Measurements from ENCODE around the gene CD44.

CD44 gene

GRCh38 chr11:35208795-35209194 lies 69.8 kb downstream of the CD44 start:
- no peak for DNase-seq (ENCODE audit: low read depth)
- H3K4me3 ChIP-seq (ENCODE audit: low read length) = no peak overlapping the region
- no peak for TF ChIP-seq CTCF (IDR thresholded peaks at IDR 0.05; ENCODE audit: insufficient read depth, low read depth, low read length, missing control alignments)

- no peak overlapping the region for H3K4me3 ChIP-seq (ENCODE audit: low read length)
- no peak for DNase-seq (ENCODE audit: low read depth)
- TF ChIP-seq CTCF (IDR thresholded peaks at IDR 0.05; ENCODE audit: insufficient read depth, low read depth, low read length, missing control alignments) = no peak
These were observed 72.0 kb downstream of the CD44 start for GRCh38 chr11:35210876-35211546.

DNA sequence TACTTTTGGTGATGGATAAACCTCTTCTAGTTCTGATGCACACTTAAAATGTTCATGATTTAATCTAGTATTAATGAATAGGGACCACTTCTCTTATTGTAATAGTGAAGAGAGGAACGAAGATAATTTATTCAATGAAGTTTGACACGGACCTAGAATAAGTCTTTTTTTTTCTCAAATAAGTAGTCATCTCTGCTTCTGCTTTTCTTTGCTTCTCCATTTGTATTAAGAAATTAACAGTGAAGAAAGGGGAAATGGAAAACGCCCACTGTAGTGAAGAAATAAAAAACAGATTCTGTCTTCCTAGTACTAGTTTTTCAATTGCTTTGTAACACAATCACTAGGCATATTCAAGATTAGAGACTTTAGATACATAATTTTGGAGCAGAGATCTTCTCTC lies 73.0 kb downstream of the CD44 start:
- no peak overlapping the region for H3K4me3 ChIP-seq (ENCODE audit: low read length)
- no peak for DNase-seq (ENCODE audit: low read depth)
- TF ChIP-seq CTCF (IDR thresholded peaks at IDR 0.05; ENCODE audit: insufficient read depth, low read depth, low read length, missing control alignments) = no peak

GRCh38 chr11:35214226-35214770 lies 75.3 kb downstream of the CD44 start:
- no peak for TF ChIP-seq CTCF (IDR thresholded peaks at IDR 0.05; ENCODE audit: insufficient read depth, low read depth, low read length, missing control alignments)
- no peak overlapping the region for H3K4me3 ChIP-seq (ENCODE audit: low read length)
- DNase-seq (ENCODE audit: low read depth) = no peak

- peak; percentile 87 for DNase-seq (ENCODE audit: low read depth)
- no peak overlapping the region for H3K4me3 ChIP-seq (ENCODE audit: low read length)
- no peak for TF ChIP-seq CTCF (IDR thresholded peaks at IDR 0.05; ENCODE audit: insufficient read depth, low read depth, low read length, missing control alignments)
These were observed 75.8 kb downstream of the CD44 start for GRCh38 chr11:35214792-35215193.

GRCh38 chr11:35215945-35216344 lies 77.0 kb downstream of the CD44 start:
- TF ChIP-seq CTCF (IDR thresholded peaks at IDR 0.05; ENCODE audit: insufficient read depth, low read depth, low read length, missing control alignments) = no peak
- no peak for DNase-seq (ENCODE audit: low read depth)
- no peak overlapping the region for H3K4me3 ChIP-seq (ENCODE audit: low read length)

Data from epithelial cell of esophagus (primary cell).